HuH-7.5 (cell line): ENCODE measurements around the gene CCDC59.

Experiments
- DNase-seq: peaks from one replicate; pipeline ENCODE4 v3.0.0; 2011; ENCODE audit warnings: low spot score

CCDC59 gene

GRCh38 chr12:82314406-82314892 lies 43.7 kb downstream of the CCDC59 start:
- no peak for DNase-seq
